GM19238 (cell line): ENCODE measurements around the gene TFPI.
"Not testable (repeated sequence)": the region's sequence is repeated elsewhere in the genome, so short reads cannot be mapped to it uniquely, and the experiment has no call there.

ENCODE experiments used
- DNase-seq: peaks from one replicate; pipeline ENCODE4 v3.0.0; 2011; ENCODE audit warnings: low spot score; ENCODE audit not compliant: insufficient read length

Gene TFPI

DNA sequence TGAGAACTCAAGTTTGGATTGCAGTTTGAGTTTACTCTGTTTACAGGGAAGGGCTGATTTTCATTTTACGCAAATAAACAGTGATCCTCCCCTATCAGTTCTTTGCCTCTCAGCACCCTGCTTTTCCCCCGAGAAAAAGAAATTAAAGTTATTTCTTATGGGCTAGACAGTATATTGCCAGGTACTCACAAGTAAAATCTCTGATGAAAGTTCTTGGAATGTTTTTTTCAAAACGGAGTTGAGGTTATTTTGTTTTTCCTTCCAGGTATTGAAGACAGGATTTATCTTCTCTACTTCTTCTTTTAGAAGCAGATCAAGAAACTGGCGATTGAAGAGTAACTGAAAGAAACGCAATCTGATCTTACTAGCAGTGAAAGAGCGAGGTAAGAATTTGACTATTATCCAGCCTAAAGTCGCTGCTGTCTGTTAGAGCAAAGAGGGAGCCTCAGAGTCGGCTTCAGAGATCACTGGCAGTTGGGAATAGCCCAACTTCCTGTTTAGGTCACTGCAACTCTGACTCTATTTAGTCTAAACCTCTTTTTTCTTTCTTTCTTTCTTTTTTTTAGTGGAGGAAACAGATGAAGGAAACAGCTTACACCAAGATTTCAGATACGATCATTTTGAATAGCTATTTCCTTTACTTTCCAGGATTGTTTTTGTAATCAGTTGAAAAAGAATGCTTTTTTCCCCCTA lies at the start of gene TFPI:
Gene TFPI (minus strand): TSS at position 425 of the 693 bp plus-strand sequence. CDS start 50,667 bp downstream, outside the sequence.
- no peak for DNase-seq

DNA sequence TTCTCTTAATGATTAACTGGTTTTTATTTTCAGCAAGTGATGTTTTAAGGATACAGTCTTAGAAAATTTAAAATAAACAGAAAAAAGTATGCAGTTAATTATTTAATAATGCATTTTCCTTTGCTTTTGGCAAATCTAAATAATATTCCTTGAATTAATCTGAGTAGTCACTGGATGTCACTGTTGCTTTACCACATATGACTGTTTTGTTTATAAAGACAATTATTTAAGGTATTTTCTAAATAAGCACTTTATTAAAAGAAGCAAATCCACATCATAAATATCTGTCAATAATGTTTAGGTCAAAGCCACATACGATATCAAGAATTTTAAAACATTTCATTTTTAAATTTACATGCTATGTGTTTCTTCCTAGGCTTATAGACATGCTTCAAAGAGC lies 40.6 kb upstream of the TFPI start:
- no peak for DNase-seq

DNA sequence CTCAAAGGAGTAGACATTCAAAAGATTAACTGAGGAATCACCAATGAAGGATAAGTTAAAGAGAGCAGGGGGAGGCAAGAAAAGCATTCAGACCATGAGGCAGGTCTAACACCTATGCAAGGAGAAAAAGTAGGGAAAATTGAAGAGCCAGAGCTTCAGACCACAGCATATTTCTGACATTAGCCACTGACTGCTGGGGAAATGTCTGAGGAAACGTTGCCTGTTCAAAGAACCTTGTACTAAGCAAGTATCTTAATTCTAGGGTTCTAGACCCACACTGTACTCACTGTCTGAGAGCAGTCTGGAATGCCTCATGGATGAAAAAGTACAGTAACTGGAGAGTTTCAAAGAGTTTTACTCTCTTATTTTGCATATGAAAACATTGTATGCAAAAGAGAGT lies 39.5 kb upstream of the TFPI start:
- DNase-seq = no peak

DNA sequence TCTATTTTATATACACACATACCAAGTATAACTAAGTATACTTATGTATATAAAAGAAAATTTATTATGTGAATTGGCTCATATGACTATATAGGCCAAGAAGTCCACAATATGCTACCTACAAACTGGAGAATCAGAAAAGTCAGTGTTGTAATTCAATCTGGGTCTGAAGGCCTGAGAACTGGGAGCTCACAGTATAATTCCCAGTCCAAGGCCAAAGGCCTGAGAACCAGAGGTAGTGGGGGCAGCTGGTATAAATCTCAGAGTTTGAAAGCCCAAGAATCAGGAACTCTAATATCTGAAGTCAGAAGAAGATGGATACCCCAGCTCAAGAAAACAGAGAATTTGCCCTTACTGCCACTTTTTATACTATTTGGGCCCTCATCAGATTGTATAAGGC lies 38.9 kb upstream of the TFPI start:
- DNase-seq = no peak

DNA sequence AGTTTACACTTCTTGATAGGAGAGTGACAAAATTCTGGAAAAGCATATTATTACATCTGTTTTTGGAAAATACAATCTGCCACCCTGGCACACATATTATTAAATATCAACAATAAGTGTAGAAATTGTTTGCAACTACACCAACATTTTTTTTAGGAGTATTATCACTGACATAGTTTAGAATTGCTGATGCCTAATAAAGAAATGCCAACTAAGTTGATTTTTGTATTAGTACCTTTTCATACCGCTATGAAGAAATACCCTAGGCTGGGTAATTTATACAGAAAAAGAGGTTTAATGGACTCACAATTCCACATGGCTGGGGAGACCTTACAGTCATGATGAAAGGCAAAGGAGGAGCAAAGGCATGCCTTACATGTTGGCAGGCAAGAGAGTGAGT lies 35.9 kb upstream of the TFPI start:
- DNase-seq = no peak

DNA sequence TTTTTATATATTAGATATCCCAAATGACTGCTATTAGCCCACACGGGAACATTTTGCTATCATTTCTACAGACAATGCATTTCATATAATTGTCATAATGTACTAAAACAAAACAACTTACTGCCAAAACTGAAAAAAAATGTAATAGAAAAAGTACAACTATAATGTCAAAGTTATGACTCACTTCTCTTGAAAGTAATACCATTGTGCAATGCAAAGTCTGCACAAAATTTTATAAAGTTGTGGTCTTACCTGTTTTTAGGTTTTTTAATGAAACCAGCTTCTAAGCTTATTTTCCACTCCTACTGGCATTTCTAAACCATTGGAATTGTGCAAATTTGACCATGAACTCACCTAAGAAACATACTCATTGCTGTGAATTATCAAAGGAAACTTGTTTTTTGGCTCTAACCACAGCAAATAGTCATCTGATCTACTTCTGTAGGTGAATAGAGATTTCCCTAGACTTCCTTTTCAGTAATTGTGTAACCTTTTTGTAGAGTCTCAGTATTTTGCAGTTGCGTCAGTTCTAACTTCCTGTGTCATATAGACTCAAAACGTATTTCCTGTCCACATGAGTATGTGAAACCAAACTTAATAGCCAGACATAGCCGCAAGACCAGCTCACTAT lies 31.9 kb upstream of the TFPI start:
- DNase-seq = no peak

DNA sequence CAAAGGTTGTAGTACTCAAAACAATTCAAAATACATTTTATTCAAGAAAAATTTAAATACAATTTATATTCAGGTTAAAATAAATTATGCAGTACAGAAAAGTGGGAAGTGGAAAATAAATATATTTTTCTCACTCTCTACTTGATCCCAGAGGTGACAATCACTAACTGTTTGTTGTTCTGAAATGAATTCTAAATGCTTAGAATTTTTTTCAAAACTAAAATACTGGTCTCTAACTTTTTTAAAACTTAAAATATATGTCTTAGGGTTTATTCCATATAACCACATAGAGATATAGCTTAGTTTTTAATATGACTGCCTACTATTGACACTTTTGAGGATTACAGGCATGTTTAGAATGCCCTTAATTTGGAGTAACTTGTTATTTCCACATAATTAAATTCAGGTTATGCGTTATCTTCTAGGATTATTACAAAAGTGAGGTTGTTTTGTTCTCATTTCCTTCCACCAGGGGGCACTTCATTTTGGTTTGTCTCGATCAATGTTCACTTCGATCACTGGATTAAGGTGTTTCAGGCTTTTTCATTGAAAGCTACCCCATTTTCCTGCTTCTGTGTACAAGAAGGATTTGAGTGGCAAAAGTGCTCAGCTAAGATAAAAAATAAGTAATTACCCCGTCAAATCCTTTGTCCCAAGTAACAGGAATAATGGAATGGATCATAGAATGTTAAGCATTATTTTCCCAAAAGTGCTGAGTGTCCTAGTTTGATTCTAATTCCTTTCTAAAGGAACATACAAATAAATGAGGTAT lies 27.1 kb upstream of the TFPI start:
- DNase-seq = no peak

DNA sequence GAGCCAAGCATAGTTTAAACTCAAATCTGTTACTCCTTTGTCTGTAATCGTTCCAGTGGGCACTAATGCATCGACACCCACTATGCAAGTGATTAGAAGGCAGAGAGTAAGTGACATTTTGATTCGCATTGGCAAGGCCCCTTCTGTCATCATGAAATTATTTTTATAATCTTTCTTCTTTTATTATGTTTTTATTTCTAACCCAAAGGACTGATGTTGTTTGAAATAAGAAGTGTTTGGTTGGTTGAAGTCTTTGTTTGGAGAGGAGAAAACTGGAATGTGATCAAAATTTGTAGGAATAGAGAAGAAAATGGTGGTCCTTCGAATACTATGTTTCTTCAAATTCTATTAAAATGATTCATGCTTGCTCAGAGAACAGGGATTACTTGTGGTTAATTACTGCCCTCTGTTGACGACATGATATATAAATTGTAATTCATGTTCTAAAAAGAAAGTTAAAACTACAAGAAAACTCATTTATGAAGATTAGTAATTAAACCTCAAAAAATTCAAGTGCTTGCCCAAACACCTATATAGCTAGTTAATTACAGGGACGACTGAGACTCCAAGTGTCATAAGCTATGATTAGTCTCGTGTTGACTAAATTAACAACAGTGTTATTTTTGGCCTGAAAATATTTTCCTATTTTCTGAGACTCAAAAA lies 26.4 kb upstream of the TFPI start:
- no peak for DNase-seq

DNA sequence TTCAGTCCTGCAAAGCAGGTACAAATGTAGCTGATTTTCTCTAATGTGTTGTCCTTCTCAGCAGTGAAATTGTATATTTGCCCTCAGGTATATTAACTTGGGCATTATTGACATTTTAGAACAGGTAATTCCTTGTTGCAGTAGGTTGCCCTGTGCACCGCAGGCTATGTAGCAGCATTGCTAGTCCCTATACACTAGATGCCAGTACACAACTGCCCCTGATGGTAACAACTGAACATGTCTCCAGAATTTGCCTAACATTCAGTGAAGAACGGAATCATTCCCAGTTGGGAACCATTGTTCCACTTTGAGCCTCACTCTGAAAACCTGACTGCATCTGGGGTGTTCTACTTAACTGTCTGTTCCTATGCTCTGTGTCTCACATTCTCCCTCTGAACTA lies 23.1 kb upstream of the TFPI start:
- DNase-seq = no peak

DNA sequence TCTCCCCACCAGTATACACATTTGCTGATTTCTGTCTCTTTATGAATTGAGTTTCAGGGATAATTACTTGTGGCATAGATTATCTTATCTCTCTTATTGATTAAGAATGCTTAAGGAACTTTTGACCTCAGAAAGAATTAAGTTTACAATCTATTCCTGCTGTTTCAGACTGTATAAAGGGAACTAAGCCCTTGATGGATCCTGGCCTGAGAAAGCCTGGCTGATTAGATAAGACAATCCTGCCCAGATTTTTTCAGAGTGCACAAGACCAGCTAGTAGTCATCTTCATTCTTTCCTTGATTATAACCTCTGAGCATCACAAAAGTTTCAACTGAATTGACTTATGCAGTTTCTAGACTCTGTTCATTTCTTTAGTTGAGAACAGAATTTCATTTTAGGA lies 22.7 kb upstream of the TFPI start:
- no peak for DNase-seq

DNA sequence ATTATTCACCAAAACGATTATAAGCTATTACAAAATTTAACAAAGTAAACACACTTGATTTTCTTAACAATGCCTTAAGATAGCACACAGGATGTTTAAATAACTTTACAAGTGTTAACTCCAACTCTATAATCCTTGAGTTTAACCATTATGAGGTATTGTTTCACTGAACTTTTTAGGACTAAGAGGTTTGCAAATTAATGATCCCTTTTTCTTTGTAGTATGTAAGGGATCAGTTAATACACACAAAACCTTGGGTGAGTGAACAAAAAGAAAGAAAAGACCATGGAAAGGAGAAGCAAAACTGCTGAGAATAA lies 21.5 kb upstream of the TFPI start:
- no peak for DNase-seq

DNA sequence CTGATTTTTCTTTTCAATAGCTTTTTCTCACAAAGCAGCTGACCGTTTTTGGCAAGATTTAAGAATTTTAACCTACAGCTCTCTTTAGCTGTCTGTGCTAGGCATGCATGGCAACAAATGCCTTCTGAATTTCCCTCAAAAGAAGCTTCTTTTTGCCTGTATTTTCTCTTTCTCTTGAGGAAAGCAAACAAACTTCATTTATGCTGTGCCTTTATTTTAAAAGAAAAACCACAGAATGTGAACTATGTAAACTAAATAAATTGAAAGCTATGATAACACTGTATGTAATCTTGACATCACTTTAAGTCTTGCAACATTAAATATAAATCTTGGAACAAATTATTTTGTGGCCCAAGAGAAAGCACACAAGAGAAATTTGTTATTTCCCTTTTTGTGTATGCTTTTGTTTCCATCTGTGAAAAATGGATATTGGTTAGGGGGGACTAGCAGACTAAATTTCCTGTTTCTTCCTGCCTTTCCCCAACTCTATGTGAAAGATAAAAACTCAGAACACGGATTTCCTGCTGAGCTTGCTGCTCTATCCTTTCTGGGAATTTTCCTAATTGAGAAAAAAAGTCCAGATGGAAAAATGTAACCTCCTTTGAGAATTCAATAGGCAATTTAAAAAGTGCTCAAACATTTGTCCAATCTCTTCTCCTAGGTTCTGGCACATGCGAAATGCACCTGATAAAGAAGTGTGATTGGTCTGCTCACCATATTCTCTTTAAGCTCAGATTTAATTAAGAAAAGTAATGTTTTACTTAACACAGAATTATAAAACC lies 20.9 kb upstream of the TFPI start:
- no peak for DNase-seq

DNA sequence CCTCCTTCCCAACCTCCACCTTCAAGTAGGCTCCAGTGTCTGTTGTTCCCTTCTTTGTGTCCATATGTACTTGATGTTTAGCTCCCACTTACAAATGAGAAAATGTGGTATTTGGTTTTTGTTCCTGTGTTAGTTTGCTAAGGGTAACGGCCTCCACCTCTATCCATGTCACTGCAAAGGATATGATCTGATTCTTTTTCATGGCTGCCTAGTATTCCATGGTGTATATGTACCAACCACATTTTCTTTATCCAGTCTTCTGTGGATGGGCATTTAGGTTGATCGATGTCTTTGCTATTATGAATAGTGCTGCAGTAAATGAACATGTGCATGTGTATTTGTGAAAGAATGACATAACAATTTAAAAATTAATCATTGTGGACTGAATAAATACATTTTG lies 19.5 kb upstream of the TFPI start:
- DNase-seq = no peak

DNA sequence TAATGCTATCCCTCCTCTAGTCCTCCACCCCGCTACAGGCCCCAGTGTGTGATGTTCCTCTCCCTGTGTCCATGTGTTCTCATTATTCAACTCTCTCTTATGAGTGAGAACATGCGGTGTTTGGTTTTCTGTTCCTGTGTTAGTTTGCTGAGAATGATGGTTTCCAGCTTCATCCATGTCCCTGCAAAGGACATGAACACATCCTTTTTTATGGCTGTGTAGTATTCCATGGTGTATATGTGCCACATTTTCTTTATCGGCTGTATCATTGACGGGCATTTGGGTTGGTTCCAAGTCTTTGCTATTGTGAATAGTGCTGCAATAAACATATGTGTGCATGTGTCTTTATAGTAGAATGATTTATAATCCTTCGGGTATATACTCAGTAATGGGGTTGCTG lies 17.8 kb upstream of the TFPI start:
- DNase-seq = not testable (repeated sequence)

DNA sequence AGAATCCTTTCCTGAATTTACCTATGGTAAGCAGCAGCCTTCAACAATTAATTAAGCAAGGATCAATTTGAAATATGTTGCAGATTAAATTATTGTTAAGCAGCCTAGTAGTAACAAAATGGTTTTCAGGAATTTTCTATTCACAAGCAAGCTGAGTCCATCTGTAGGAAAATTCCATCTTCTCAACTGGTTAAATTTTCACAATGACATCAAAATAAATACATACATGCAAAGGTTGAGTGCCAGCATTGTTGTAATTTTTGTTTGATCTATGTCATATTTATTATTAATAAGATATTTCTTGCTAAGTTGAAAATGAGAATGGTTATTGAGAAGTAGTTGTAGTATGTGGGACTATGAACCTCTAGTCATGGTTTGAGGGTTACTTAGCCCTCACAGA lies 15.3 kb upstream of the TFPI start:
- DNase-seq = no peak

DNA sequence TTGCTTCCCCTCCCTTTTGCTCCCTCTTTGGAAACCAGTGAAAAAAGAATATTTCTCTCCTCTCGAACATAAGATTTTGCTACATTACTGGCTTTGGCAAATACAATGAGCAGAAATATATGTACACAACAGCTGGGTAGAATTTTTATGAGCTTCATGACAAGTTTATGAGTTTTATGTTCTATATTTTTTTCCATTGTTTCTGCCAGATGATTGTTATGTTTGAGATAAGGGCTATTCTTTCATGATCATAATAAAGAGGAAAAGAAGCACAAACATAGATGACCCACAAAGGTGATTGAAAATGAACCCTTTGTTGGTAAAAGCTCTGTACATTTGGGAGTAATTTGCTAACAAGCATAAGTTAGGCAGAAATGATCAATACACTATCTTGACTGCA lies 14.8 kb upstream of the TFPI start:
- no peak for DNase-seq

DNA sequence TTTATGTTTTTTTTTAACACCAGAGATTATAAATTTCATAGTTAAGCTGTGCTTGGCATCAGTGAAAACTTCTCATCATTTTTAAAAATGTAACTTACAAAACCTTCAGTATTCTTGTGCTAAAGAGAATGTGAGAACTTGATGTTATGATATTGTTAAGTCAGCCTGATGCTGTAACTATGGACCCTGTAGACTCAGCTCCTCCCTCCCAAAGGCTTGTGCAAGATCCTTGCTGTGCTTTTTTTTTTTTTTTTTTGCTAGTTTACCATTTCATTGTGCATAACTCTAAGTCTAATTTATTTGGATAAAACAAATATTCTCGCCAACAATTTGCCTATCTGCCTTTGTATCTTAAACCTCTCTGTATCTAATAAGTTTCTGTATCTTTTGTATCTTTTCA lies 12.9 kb upstream of the TFPI start:
- DNase-seq = no peak

DNA sequence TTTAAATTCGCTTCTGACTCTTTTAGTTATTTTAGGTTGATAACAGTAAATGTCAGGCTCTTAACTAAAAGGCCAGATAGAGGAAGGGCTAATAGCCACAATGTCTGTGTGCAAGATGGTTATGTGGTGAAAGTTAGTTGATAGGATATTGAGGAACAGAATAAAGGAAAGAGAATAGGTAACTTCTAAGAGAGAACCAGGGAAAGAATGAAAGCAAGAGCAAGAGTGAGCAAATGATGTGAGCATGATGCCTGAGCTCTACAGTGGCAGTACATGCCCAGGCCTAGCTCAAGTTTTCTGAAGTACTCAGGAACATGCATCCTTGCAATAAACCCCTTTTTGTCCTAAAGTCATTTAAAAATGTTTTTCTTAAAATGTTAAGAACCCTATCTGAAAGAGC lies 12.5 kb upstream of the TFPI start:
- no peak for DNase-seq

DNA sequence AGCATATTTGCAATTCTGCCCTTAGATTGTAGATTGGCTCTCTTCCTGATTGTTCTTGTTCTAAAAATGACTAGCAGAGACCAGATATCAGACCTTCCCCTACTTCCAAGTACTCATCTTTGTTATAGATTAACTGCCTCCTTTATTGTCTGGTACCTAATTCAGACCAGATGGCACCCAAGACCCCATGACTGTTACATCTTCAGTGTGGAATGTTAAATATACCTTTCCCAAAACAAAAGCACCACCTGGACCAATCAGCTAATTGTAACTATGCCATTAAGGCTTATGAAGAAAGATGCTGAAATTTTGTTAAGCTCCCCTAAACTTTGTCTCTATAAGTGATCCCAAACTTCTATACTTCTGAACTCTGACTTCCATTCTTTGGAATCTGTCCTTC lies 12.0 kb upstream of the TFPI start:
- DNase-seq = no peak

DNA sequence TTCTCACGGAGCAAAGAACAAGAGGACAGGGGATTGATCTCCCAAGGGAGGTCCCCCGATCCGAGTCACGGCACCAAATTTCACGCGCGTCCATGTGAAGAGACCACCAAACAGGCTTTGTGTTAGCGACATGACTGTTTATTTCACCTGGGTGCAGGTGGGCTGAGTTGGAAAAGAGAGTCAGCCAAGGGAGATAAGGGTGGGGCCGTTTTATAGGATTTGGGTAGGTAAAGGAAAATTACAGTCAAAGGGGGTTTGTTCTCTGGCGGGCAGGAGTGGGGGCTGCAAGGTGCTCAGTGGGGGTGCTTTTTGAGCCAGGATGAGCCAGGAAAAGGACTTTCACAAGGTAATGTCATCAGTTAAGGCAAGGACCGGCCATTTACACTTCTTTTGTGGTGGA lies 11.4 kb upstream of the TFPI start:
- not testable (repeated sequence) for DNase-seq

DNA sequence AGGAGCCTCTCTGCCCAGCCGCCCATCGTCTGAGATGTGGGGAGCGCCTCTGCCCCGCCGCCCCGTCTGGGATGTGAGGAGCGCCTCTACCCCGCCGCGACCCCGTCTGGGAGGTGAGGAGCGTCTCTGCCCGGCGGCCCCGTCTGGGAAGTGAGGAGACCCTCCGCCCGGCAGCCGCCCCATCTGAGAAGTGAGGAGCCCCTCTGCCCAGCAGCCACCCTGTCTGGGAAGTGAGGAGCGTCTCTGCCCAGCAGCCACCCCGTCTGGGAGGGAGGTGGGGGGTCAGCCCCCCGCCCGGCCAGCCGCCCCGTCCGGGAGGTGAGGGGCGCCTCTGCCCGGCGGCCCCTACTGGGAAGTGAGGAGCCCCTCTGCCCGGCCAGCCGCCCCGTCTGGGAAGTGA lies 2.3 kb upstream of the TFPI start:
- DNase-seq = not testable (repeated sequence)

DNA sequence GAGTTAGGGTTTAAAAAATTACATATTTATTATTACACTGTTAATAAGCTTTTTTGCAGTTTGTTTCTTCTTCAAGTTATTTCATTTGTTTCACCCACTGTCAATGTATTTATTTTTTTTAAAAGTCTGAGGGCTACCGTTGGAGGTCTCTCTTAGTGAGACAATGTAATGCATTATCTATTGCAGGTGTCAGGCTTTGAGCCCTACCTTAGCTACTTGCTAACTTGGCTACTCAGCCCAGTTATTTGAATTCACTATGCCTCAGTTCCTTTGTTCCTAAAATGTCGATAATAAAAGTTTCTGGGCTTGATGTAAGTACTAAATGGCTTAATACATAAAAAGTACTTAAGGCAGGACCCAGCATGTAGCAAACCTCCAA lies 458 bp upstream of the TFPI start:
- no peak for DNase-seq
